Psoas muscle (tissue), 8 donors: ENCODE data around the gene CIITA. TPM values are rescaled to one million over a fixed set of nuclear protein-coding genes. Genes with fewer than 3 reads are reported as not detected.
A peak's percentile ranks its signal among the peaks of the same experiment; 100 is the strongest.
"Not testable (repeated sequence)": the region's sequence is repeated elsewhere in the genome, so short reads cannot be mapped to it uniquely, and the experiment has no call there.

Experiments
- ATAC-seq, 4 donors: fragments of 200-7000 bp; cut with Tn5 transposase; one replicate each; pipeline ENCODE4 v1.9.1; 2020; ENCODE audit warnings: moderate library complexity in 3 of 4, mild to moderate bottlenecking in 2 of 4
- DNase-seq, 2 donors: peaks; one replicate each; pipeline ENCODE4 v3.0.0-alpha.2; 2020
- H3K27ac ChIP-seq: fragments of 200-600 bp; one replicate; pipeline ENCODE4 v1.8.0; 2022
- H3K27me3 ChIP-seq, 3 donors: fragments of 200-600 bp in 1 of 3; one replicate each; pipeline versions ENCODE4 v1.6.1 to v1.8.0; 2013 to 2022; ENCODE audit warnings: low read length in 2 of 3, mild to moderate bottlenecking in 2 of 3, moderate library complexity in 1 of 3; ENCODE audit not compliant: insufficient read depth in 3 of 3
- H3K36me3 ChIP-seq, 2 donors: fragments of 200-600 bp in 1 of 2; one replicate each; pipeline versions ENCODE4 v1.6.1 to v1.8.0; 2013 to 2022; ENCODE audit warnings: low read depth in 1 of 2, mild to moderate bottlenecking in 1 of 2, moderate library complexity in 1 of 2; ENCODE audit not compliant: insufficient read depth in 1 of 2
- H3K4me1 ChIP-seq: fragments of 200-600 bp; one replicate; pipeline ENCODE4 v1.8.0; 2022
- H3K4me3 ChIP-seq: fragments of 200-600 bp; one replicate; pipeline ENCODE4 v1.8.0; 2022; ENCODE audit warnings: mild to moderate bottlenecking
- H3K9me3 ChIP-seq: fragments of 200-600 bp; one replicate; pipeline ENCODE4 v1.8.0; 2022
- CTCF ChIP-seq: fragments of 200-600 bp; IDR thresholded peaks from one replicate; pipeline ENCODE4 v1.8.0; 2022; ENCODE audit warnings: antibody characterized with exemption
- WGBS, 3 donors: extraction: QIAGEN DNeasy Blood & Tissue Kit; methylation state at CpG; one replicate each; pipeline versions ENCODE4 v1.1.6 to v1.1.7; 2013; 5-methylcytosine and 5-hydroxymethylcytosine counted together
- intact Hi-C, 2 donors: fragments of 100-400 bp; cut with DNase I; formaldehyde crosslinking; loops; one replicate each; pipeline versions ENCODE4 v1.11.0 to v1.14.2; 2022
- polyA plus RNA-seq, 3 donors: library from polyadenylated mRNA; stranded (reverse); fragments of 200-250 nt; gene quantifications; one replicate each; pipeline ENCODE4 v1.2.3, GENCODE V29; 2013
- total RNA-seq, 4 donors: library from RNA; stranded (reverse); fragmentation: NEBNext Ultra II Directional in 2 of 4; extraction: Animal tissue kit (Norgen Biotek cat#: 25700) in 2 of 4; gene quantifications; one replicate each; pipeline versions ENCODE4 v1.2.1 to v1.2.4, GENCODE V29; 2021 to 2023
- donor health status: healthy with polysubstance abuse.
- donor health status: DM: no; HTN: no; CAD: no; lungs with moderate emphysema.
- donor health status: Bipolar disorder and iron deficiency.
- donor health status: healthy.
- donor health status: DM: yes; HTN: yes; CAD: no.
- donor health status: DM: no; HTN: no; CAD: no.
- donor health status: DM: no; HTN: no; CAD: no.
- donor health status: DM: yes; HTN: yes; CAD: no.

The CIITA gene
- total and polyA plus RNA-seq, 7 donors = 2.3 to 15.3 (median 4.1) TPM

DNA sequence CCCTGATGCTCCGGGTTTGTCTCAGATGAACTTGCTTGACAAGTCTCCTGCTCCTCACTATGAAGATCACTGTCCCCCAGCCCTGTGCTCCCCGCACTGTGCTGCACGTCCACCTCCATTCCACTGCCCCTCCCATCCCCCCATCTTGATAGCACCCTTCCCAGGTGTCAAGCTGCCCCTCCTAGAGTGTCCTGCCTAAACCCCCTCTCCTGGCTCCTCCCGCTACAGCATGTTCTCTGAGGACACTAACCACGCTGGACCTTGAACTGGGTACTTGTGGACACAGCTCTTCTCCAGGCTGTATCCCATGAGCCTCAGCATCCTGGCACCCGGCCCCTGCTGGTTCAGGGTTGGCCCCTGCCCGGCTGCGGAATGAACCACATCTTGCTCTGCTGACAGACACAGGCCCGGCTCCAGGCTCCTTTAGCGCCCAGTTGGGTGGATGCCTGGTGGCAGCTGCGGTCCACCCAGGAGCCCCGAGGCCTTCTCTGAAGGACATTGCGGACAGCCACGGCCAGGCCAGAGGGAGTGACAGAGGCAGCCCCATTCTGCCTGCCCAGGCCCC lies 46.7 kb downstream of the CIITA start:
- Histone ChIP-seq H3K9me3 (no peaks in the 10 kb centered on the region), H3K4me1 (peaks cover 41% of the 10 kb centered on the region), H3K27me3 (no peaks in the 10 kb centered on the region), H3K4me3 (no peak overlapping the region), H3K36me3 (peaks cover 0 to 41% of the 10 kb centered on the region in 2 donors), H3K27ac (peak overlapping the region; percentile 91)
- peak; percentile 75 to 83 (median 78) for ATAC-seq
- peak; percentile 87 to 95 for DNase-seq
- 16 to 39% (median 27%) methylated on average over 14 of the region's 14 CpGs for WGBS, 3 donors
- no peak for TF ChIP-seq CTCF
- intact Hi-C loops = loop anchor here in 1 of 2 donors (2.0 to 5.0 kb wide), 3 partner anchors 183 to 391 kb away; no protein-coding TSS in a partner anchor

GRCh38 chr16:10925285-10925684 lies 48.3 kb downstream of the CIITA start:
- H3K9me3 ChIP-seq, DNase-seq, H3K4me3 ChIP-seq, ATAC-seq, H3K27me3 ChIP-seq, intact Hi-C loops: not testable (repeated sequence)
- peaks cover 0 to 49% of the 10 kb centered on the region in 2 donors for H3K36me3 ChIP-seq
- WGBS, 3 donors = 96 to 100% (median 98%) methylated on average over 3 of the region's 3 CpGs
- peak overlapping the region; percentile 91 for H3K27ac ChIP-seq
- peaks cover 44% of the 10 kb centered on the region for H3K4me1 ChIP-seq

- intact Hi-C loops = no loop called here
- no peak for DNase-seq
- H3K4me3 ChIP-seq = no peak overlapping the region
- H3K27me3 ChIP-seq = no peaks in the 10 kb centered on the region
- no peaks in the 10 kb centered on the region for H3K9me3 ChIP-seq
- peak overlapping the region; percentile 91 for H3K27ac ChIP-seq
- H3K36me3 ChIP-seq = peaks cover 0 to 49% of the 10 kb centered on the region in 2 donors
- peaks cover 48% of the 10 kb centered on the region for H3K4me1 ChIP-seq
- no peak for ATAC-seq
- 53 to 84% (median 76%) methylated on average over 4 of the region's 4 CpGs for WGBS, 3 donors
- no peak for TF ChIP-seq CTCF
Measured at GRCh38 chr16:10926094-10926493, 49.1 kb downstream of the CIITA start.

DNA sequence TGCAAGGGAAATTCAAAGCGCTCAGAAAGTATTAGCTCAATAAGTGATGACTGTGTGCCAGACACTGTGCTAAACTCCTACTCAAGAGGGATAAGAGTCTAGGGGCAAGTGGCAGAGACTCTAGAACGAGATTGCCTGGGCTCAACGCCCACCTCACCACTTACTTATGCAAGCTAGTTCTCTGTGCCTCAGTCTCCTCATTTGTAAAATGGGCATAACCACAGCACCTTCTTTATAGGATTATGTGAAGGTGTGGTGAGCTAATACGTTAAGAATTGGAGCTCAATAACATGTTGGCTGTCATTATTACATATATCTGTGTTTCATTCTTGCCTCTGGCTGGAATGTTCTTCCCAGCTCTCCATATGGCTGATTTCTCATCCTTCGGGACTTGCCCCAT lies 49.9 kb downstream of the CIITA start:
- Histone ChIP-seq H3K9me3 (no peaks in the 10 kb centered on the region), H3K4me3 (no peak overlapping the region), H3K4me1 (peaks cover 48% of the 10 kb centered on the region), H3K27ac (no peak overlapping the region), H3K27me3 (no peaks in the 10 kb centered on the region), H3K36me3 (peaks cover 0 to 49% of the 10 kb centered on the region in 2 donors)
- TF ChIP-seq CTCF = no peak
- intact Hi-C loops = no loop called here
- 94 to 95% (median 95%) methylated on average over 5 of the region's 5 CpGs for WGBS, 3 donors
- DNase-seq (no peak), ATAC-seq (no peak)

DNA sequence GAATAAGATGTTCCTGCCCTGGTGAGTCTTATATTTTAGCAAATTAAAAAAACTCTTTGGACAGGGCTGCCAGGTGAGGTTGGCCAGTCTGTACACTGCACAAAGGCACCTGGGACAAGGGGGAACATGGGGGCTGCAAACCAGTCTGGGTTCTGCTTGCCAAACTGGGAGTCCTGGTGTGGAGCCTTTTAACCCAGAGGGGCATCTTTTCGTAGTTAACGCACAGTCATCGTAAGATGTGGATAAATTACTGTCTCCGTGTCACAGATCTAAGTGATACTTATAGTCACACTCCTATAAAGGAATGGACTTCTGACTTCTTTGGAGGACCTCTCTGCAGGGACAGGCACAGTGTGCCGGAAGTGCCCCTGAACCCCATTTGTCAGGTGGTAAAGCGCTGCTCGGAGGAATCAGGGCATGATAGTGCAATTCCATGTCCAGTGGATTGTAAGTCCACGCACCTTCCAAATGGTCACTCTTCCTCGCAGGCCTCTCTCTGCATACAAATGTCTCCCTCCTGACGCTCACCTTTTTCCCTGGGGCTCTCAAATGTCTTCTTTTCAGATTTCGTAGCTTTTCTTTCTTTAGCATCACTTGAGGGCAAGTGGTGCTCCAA lies 50.6 kb downstream of the CIITA start:
- Histone ChIP-seq H3K4me1 (peaks cover 46% of the 10 kb centered on the region), H3K9me3 (no peaks in the 10 kb centered on the region), H3K27me3 (no peaks in the 10 kb centered on the region), H3K27ac (no peak overlapping the region), H3K4me3 (no peak overlapping the region), H3K36me3 (peaks cover 0 to 50% of the 10 kb centered on the region in 2 donors)
- DNase-seq (no peak), ATAC-seq (no peak)
- WGBS, 3 donors = 95 to 98% (median 96%) methylated on average over 11 of the region's 11 CpGs
- intact Hi-C loops = no loop called here
- TF ChIP-seq CTCF = no peak

- H3K27ac ChIP-seq = peak overlapping the region; percentile 10
- DNase-seq = not testable (repeated sequence)
- WGBS, 3 donors = 68 to 76% (median 73%) methylated on average over 12 of the region's 12 CpGs
Measured at GRCh38 chr16:10929097-10929496, 52.1 kb downstream of the CIITA start.

More at GRCh38 chr16:10929097-10929496, 52.1 kb downstream of the CIITA start:
- ATAC-seq, intact Hi-C loops, H3K4me3 ChIP-seq, H3K9me3 ChIP-seq, H3K27me3 ChIP-seq: not testable (repeated sequence)
- peaks cover 0 to 60% of the 10 kb centered on the region in 2 donors for H3K36me3 ChIP-seq
- H3K4me1 ChIP-seq = peaks cover 46% of the 10 kb centered on the region
